Karpas-422 (cell line): Measurements from ENCODE around the gene DCHS1. TPM values are rescaled to one million over a fixed set of nuclear protein-coding genes. Genes with fewer than 3 reads are reported as not detected.

Experiments
- DNase-seq: peaks from one replicate; pipeline ENCODE4 v3.0.0-alpha.2; 2015
- H2AFZ ChIP-seq: fragments of 200-600 bp; sonication (generic); 2 replicates; pipeline ENCODE4 v1.6.1; 2014; ENCODE audit warnings: antibody characterized with exemption, low read length, mixed read lengths
- H3K27ac ChIP-seq: fragments of 200-600 bp; sonication (generic); 2 replicates; pipeline ENCODE4 v1.5.1; 2014; ENCODE audit warnings: mild to moderate bottlenecking, low read length, moderate library complexity
- H3K27me3 ChIP-seq: fragments of 200-600 bp; sonication (generic); 2 replicates; pipeline ENCODE4 v1.6.1; 2014; ENCODE audit warnings: low read length, mixed read lengths
- H3K36me3 ChIP-seq: fragments of 200-600 bp; sonication (generic); 2 replicates; pipeline ENCODE4 v1.6.1; 2014; ENCODE audit warnings: low read length, mixed read lengths; ENCODE audit not compliant: insufficient read depth
- H3K4me1 ChIP-seq: fragments of 200-600 bp; sonication (generic); 2 replicates; pipeline ENCODE4 v1.6.1; 2014; ENCODE audit warnings: mild to moderate bottlenecking, low read length, mixed read lengths
- H3K4me2 ChIP-seq: fragments of 200-600 bp; sonication (generic); 2 replicates; pipeline ENCODE4 v1.6.1; 2014; ENCODE audit warnings: low read length, low read depth, mild to moderate bottlenecking; ENCODE audit not compliant: poor library complexity, severe bottlenecking
- H3K4me3 ChIP-seq: fragments of 200-600 bp; sonication (generic); 2 replicates; pipeline ENCODE4 v1.5.1; 2014; ENCODE audit warnings: mild to moderate bottlenecking, antibody characterized with exemption, low read length, mixed read lengths
- H3K79me2 ChIP-seq: fragments of 200-600 bp; sonication (generic); 2 replicates; pipeline ENCODE4 v1.6.1; 2014; ENCODE audit warnings: mild to moderate bottlenecking, low read length, mixed read lengths
- H3K9ac ChIP-seq: fragments of 200-600 bp; sonication (generic); 2 replicates; pipeline ENCODE4 v1.6.0; 2014; ENCODE audit warnings: low read length
- H3K9me2 ChIP-seq: fragments of 200-600 bp; sonication (generic), shearing (Covaris generic); replicated peaks from 2 replicates; pipeline ENCODE4 v1.6.0; 2014; ENCODE audit warnings: mild to moderate bottlenecking, low read length, moderate library complexity; ENCODE audit not compliant: insufficient read depth
- H3K9me3 ChIP-seq: fragments of 300-700, 200-600 bp; sonication (generic); 2 replicates; pipeline ENCODE4 v1.6.1; 2014; ENCODE audit warnings: low read length, mixed read lengths
- H4K20me1 ChIP-seq: fragments of 200-600 bp; sonication (generic); 2 replicates; pipeline ENCODE4 v1.6.1; 2014; ENCODE audit warnings: mild to moderate bottlenecking, antibody characterized with exemption, low read length, low read depth; ENCODE audit not compliant: insufficient read depth
- total RNA-seq: library from RNA; depleted of rRNA; stranded (reverse); fragments of >200 nt; shearing (Covaris generic); gene quantifications from 2 replicates; pipeline ENCODE4 v1.2.3, GENCODE V29; 2014; ENCODE audit warnings: low replicate concordance

DCHS1 gene
- total RNA-seq, 1 experiment from 2014 or later = 0.04 TPM

DNA sequence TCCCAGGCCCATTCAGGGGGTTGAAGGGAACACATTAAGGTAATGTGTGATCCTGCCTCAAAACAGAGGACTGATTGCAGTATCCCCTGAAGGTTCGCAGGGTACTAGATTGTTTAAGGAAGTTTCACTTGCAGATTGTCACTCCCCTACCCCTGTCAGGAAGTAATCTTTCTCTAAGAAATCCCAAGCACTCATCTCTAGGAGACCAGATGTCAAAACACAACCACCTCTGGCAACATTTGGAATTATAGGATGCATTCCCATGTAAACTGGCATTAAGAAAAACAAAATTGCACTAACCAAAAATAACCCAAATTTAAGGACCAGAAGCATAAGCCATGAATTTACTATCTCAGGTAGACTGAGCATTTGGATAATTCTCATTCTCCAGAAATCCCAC, 25.9 kb upstream of the DCHS1 start:
- no peak overlapping the region; the same call in 1 of the 2 replicates for H3K27ac ChIP-seq
- peak overlapping the region; percentile 89 for H3K4me2 ChIP-seq
- H3K79me2 ChIP-seq = peaks cover 21% of the 10 kb centered on the region
- no peaks in the 10 kb centered on the region for H3K9me2 ChIP-seq
- peaks cover 21% of the 10 kb centered on the region for H3K4me1 ChIP-seq
- peaks cover 15% of the 10 kb centered on the region for H4K20me1 ChIP-seq
- H2AFZ ChIP-seq = no peak overlapping the region
- H3K9me3 ChIP-seq = no peaks in the 10 kb centered on the region
- peaks cover 19% of the 10 kb centered on the region for H3K36me3 ChIP-seq
- DNase-seq = no peak
- H3K27me3 ChIP-seq = no peaks in the 10 kb centered on the region
- H3K4me3 ChIP-seq = no peak overlapping the region
- H3K9ac ChIP-seq = peak overlapping the region; percentile 21; the same call in 1 of the 2 replicates

DNA sequence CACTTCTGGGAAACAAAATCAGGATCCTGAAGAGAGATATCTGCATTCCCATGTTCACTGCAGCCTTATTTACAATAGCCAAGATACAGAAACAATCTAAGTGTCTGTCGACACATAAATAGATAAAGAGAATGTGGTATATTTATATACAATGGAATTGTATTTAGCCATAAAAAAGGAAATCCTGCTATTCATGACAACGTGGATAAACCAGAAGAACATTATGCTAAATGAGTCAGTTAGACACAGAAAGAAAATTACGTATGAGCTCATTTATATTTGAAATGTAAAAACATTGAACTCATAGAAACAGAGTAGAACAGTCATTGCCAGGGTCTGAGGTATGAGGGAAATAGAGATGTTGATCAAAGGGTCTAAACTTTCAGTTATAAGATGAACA, 21.4 kb upstream of the DCHS1 start:
- Histone ChIP-seq H3K36me3 (peaks cover 15% of the 10 kb centered on the region), H3K9ac (no peak overlapping the region), H3K4me1 (peaks cover 13% of the 10 kb centered on the region), H3K9me2 (no peaks in the 10 kb centered on the region), H3K9me3 (no peaks in the 10 kb centered on the region), H3K27me3 (no peaks in the 10 kb centered on the region), H4K20me1 (peaks cover 10% of the 10 kb centered on the region), H3K4me2 (no peak overlapping the region), H3K79me2 (peaks cover 10% of the 10 kb centered on the region), H3K27ac (no peak overlapping the region), H3K4me3 (no peak overlapping the region), H2AFZ (no peak overlapping the region)
- DNase-seq = no peak

DNA sequence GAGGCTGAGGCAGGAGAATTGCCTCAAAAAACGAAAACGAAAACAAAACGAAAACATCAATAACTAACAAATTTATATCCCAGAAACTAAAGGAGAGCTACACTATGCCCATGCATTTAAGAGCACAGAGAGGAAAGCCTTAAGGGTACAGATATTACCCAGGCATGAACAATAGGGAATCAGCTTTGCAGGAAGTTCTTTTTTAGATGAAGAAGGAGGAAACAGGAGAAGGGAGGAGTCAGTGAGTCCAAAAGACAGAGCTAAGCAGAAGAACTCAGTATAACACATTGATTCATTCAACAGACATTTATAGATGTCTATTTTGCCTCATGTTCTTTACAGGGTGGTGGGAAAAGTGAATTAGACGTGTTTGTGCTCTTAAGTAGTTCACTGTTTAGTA, 19.3 kb upstream of the DCHS1 start:
- Histone ChIP-seq H3K27me3 (no peaks in the 10 kb centered on the region), H3K79me2 (no peaks in the 10 kb centered on the region), H4K20me1 (no peaks in the 10 kb centered on the region), H3K4me3 (no peak overlapping the region), H3K4me1 (no peaks in the 10 kb centered on the region), H3K9me3 (no peaks in the 10 kb centered on the region), H2AFZ (no peak overlapping the region), H3K9ac (no peak overlapping the region), H3K9me2 (no peaks in the 10 kb centered on the region), H3K4me2 (no peak overlapping the region), H3K36me3 (no peaks in the 10 kb centered on the region), H3K27ac (no peak overlapping the region)
- DNase-seq = no peak

DNA sequence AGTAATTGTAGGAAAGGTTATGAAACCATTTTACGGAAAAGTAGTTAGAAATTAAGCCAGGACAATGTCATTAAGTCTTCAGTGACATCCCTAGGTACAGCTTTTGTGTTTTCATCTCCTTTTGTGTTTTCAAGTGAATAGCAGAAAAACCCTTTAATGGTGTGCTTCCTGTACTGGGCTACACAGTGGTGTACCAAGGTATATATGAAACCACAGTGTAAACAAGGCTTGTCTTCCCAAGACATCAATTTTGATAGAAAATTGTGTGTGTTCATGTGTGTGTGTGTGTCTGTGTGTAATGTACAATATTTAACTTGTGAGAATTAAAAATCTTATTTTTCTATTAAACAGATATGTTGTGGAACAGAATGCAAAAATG, 18.6 kb upstream of the DCHS1 start:
- H2AFZ ChIP-seq = no peak overlapping the region
- no peaks in the 10 kb centered on the region for H4K20me1 ChIP-seq
- H3K79me2 ChIP-seq = no peaks in the 10 kb centered on the region
- H3K4me2 ChIP-seq = no peak overlapping the region
- no peaks in the 10 kb centered on the region for H3K4me1 ChIP-seq
- DNase-seq = no peak
- H3K27ac ChIP-seq = no peak overlapping the region
- no peaks in the 10 kb centered on the region for H3K27me3 ChIP-seq
- no peak overlapping the region for H3K9ac ChIP-seq
- no peaks in the 10 kb centered on the region for H3K36me3 ChIP-seq
- no peaks in the 10 kb centered on the region for H3K9me3 ChIP-seq
- H3K4me3 ChIP-seq = no peak overlapping the region
- no peaks in the 10 kb centered on the region for H3K9me2 ChIP-seq

DNA sequence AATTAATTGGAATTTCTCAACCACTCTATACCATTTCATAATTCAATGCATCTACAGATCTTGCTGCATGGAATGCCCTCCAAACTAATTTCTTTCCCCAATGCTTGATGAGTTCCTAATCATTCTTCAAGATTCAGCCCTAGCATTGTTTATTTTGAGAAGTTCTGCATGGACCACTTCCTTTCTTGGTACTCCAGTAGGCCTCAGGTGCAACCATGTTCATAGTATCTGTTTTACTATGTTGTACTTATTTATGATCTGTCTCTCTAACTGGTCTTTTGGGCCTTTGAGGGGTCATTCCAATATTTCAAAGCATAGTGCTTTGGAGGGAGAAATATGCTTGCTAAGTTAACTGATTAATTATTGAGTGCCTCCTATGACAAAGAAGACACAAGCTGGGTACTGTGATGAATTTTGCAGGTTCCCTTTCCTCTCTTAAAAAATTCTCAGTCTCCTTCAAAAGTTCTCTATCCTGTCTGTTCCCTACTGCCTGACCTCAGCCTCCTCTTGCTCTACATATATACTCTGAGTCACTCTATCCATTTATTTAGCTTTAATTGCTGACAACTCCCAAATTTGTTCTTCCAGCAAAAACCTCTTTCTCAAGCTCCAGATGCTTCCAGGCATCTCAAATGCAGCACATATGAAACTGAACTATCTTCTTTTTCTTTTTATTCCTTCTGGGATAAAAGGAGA, 18.1 kb upstream of the DCHS1 start:
- H3K4me1 ChIP-seq = no peaks in the 10 kb centered on the region
- H2AFZ ChIP-seq = no peak overlapping the region
- H3K36me3 ChIP-seq = no peaks in the 10 kb centered on the region
- no peaks in the 10 kb centered on the region for H3K9me2 ChIP-seq
- H3K9me3 ChIP-seq = no peaks in the 10 kb centered on the region
- DNase-seq = no peak
- no peak overlapping the region for H3K9ac ChIP-seq
- H3K27me3 ChIP-seq = no peaks in the 10 kb centered on the region
- no peak overlapping the region for H3K4me2 ChIP-seq
- no peak overlapping the region for H3K27ac ChIP-seq
- no peaks in the 10 kb centered on the region for H4K20me1 ChIP-seq
- H3K4me3 ChIP-seq = no peak overlapping the region
- H3K79me2 ChIP-seq = no peaks in the 10 kb centered on the region

DNA sequence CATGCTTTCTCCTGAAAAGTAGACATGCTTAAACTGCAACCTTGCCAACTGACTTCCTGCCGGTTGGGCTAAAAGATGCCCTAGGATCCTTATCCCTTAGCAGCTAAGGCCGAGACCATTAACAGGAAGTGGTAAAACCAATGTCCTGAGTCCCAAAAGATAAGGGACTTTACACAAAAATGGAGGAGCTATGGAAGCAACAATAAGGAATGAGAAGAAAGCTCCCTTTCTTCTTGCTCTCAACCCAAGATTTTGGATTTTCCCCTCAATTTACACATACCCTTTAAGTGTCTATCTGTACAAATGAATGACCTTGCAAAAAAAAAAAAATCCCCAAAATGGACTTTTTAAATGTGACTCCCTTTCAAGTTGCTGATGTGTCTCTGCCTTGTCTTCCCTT, 16.4 kb upstream of the DCHS1 start:
- Histone ChIP-seq H3K9ac (no peak overlapping the region), H3K27me3 (no peaks in the 10 kb centered on the region), H3K27ac (no peak overlapping the region), H3K9me3 (no peaks in the 10 kb centered on the region), H3K4me1 (no peaks in the 10 kb centered on the region), H3K4me3 (no peak overlapping the region), H2AFZ (no peak overlapping the region), H4K20me1 (no peaks in the 10 kb centered on the region), H3K4me2 (no peak overlapping the region), H3K9me2 (no peaks in the 10 kb centered on the region), H3K79me2 (no peaks in the 10 kb centered on the region), H3K36me3 (no peaks in the 10 kb centered on the region)
- DNase-seq = no peak

DNA sequence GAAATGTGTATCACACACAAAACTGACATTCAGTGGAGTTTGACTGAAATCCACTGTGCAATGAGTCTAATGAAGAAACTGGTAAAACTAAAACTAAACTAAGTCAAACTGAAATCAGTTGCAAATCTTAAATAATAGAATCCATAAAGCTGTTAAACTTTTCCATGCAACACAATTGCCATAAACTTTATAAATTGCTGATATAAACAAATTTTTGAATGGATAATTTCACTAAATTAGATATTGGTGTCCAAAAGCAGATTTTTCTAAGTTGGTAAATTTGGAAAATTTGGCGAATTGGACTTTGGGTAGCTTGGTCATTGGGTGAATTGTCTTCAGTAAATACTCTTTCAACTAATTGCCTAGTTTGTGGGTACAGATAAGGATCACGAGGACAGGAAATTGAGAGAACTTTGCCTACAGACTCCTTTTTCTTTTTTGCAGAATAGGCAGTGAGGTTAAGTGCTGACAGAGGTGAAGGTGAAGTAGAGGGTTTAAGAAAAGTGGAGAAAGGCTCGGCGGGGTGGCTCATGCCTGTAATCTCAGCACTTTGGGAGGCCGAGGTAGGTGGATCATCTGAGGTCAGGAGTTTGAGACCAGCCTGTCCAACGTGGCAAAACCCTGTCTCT, 14.7 kb upstream of the DCHS1 start:
- H2AFZ ChIP-seq = no peak overlapping the region
- H3K27me3 ChIP-seq = no peaks in the 10 kb centered on the region
- H3K9me3 ChIP-seq = no peaks in the 10 kb centered on the region
- no peak for DNase-seq
- no peaks in the 10 kb centered on the region for H4K20me1 ChIP-seq
- H3K4me2 ChIP-seq = no peak overlapping the region
- no peak overlapping the region for H3K9ac ChIP-seq
- no peaks in the 10 kb centered on the region for H3K79me2 ChIP-seq
- no peaks in the 10 kb centered on the region for H3K4me1 ChIP-seq
- H3K36me3 ChIP-seq = no peaks in the 10 kb centered on the region
- H3K9me2 ChIP-seq = no peaks in the 10 kb centered on the region
- no peak overlapping the region for H3K4me3 ChIP-seq
- H3K27ac ChIP-seq = no peak overlapping the region

DNA sequence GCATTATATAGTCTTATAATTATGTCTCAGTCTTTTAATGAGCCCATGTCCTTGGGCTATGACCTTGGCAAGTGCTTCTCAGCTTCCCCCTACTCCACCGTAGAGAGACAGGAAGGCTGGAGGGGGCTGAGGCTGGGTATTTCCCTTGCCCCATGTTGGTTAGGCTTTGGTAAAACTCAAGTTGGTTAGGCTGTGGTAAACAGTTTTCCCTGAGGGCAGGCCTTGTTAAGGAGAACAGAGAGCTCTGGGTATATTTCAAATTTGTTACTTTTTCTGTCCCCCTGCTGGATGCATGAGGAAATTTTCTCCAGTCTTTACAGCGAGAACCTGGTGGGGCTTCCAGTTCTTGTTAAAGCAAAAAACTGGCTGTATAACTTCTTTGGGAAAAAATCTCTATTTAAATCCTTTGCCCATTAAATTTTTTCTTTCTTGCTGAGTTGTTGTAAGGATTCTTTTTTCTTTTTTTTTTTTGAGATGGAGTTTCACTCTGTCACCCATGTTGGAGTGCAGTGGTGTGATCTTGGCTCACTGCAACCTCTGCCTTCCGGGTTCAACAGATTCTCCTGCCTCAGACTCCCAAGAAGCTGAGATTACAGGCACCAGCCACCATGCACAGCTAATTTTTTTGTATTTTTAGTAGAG, 12.2 kb upstream of the DCHS1 start:
- Histone ChIP-seq H3K9me2 (no peaks in the 10 kb centered on the region), H2AFZ (no peak overlapping the region), H3K4me1 (no peaks in the 10 kb centered on the region), H3K9me3 (no peaks in the 10 kb centered on the region), H3K79me2 (no peaks in the 10 kb centered on the region), H4K20me1 (no peaks in the 10 kb centered on the region), H3K27ac (no peak overlapping the region), H3K36me3 (no peaks in the 10 kb centered on the region), H3K9ac (no peak overlapping the region), H3K4me2 (no peak overlapping the region), H3K4me3 (no peak overlapping the region), H3K27me3 (no peaks in the 10 kb centered on the region)
- peak; percentile 75 for DNase-seq
